T-helper 1 cell (primary cell): ENCODE results near the gene TSPAN32.
A peak's percentile ranks its signal among the peaks of the same experiment; 100 is the strongest.

Experiments
- DNase-seq, 5 donors: peaks; one replicate each; pipeline ENCODE4 v3.0.0-alpha.2; 2012 to 2020
- total RNA-seq, 4 donors: gene quantifications; one replicate each; lab custom pipeline; 2026; lab: John Stamatoyannopoulos, UW

Gene TSPAN32
- total RNA-seq = 25.6 to 76.2 (median 54.2) reads per million in 4 donors

GRCh38 chr11:2301631-2302305 is at the start of gene TSPAN32, which contains the start of gene C11orf21:
TSS of gene TSPAN32 (plus strand) at chr11:2302013. CDS start at chr11:2302150, 137 bp downstream.
TSS of gene C11orf21 (minus strand) at chr11:2301918. CDS start at chr11:2301808, 110 bp downstream.
- peak; percentile 42 to 86 (median 44) for DNase-seq

- no peak for DNase-seq
These were observed 49.8 kb upstream of the TSPAN32 start for GRCh38 chr11:2252018-2252417.

GRCh38 chr11:2256293-2256913 is 45.4 kb upstream of the TSPAN32 start:
- no peak for DNase-seq

GRCh38 chr11:2256951-2257700 is 44.7 kb upstream of the TSPAN32 start:
- no peak for DNase-seq

GRCh38 chr11:2258501-2259465 is 43.0 kb upstream of the TSPAN32 start:
- DNase-seq = no peak

- DNase-seq = no peak
These were observed 42.4 kb upstream of the TSPAN32 start for GRCh38 chr11:2259466-2259830.

DNA sequence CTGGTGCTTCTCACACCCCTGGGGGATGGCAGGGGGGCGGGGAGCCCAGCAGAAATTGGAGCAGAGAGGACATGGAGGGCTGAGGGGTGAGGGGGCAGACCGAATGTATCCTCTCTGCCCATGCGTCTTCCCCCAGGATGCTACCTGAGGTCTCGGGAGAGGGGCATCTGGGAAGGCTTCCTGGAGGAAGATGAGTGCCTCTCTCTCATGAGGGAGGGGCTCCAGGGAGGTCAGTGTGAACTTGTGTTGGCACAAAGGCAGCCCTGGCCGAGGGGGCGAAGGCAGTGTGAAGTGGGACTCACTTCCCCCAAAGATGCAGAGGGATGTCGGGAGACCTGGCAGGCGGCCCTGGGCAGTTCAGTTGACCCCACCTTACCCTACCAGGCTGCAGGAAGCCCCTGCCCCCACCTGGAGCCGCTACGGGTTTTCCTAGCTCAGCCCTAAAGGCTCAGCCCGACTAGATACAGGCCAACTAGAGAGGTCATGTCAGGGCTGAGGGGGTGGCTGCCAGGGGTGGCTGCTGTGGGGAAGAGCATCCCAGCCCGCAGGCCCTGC is 41.8 kb upstream of the TSPAN32 start:
- DNase-seq = no peak

- no peak for DNase-seq
These were observed 41.1 kb upstream of the TSPAN32 start for GRCh38 chr11:2260491-2261364.

DNA sequence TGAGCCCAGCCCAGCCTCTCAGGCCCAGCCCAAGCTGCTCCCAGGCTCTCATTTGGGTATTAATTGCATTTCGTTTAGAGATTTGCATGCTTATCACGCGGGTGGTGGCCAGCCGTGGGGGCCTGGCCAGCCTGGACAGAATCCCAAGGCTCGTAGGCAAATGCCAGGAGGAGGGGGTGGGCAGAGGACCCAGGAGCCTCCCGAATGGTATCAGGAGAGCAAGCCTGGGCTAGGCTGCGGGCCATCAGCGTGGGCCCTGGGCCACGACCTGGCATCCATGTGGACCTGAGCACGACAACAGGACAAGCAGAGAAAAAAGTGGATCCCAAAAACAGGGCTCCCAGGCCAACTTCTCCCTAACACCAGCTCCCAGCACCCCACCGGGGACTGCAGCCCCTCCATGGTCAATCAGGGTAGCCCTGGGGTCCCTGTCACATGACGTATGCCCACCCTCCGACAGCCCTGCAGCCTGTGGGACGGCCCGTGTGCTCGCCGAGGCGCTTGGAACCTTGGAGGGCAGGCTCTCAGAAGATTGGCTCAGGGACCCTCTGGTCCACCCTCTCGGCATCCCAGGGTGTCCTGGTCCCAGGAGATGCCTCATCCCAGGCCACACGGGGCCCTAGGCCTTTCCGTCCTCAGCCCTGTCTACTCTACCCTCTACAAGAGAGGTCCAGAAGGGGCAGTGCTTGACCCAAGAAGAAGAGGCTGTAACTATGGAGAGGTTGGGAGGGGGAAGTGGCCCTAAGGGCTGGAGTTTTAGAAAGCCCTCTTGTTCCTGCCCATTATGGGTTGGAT is 40.2 kb upstream of the TSPAN32 start:
- DNase-seq = no peak

DNA sequence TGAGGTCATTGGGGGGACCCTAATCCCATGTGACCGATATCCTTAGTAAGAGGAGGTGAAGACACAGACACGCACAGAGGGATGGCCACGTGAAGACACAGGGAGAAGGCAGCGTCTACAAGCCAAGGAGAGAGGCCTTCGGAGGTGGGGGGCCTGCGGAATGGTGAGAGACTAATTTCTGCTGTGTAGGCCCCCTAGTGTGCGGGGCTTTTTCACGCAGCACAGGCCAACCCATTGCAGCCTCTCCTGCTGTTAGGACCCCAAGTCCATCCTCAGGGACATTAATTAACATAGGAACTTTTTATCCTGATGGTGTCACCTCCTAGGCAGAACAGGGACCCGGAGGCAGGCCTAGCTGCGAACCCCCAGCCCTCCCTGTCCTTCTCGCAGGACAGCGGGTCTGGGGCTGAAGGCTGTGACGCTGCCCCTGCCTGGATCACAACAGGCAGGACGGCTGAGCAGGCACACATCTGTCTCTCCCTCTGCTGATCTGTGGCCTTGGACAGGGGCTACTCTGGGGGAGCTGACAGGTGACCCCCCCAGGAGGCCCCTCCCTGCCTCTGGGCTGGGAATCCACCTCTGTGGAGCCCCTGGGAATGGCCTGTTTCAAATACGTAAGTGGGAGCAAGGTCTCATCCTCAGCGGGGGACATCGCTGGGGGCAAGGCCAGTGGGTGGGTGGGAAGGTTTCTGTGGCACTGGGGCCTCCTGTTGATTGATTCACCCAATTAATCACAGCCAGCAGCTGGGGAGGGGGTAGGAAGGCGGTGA is 39.3 kb upstream of the TSPAN32 start:
- no peak for DNase-seq

- DNase-seq = no peak
These were observed 38.7 kb upstream of the TSPAN32 start for GRCh38 chr11:2263071-2263565.

DNA sequence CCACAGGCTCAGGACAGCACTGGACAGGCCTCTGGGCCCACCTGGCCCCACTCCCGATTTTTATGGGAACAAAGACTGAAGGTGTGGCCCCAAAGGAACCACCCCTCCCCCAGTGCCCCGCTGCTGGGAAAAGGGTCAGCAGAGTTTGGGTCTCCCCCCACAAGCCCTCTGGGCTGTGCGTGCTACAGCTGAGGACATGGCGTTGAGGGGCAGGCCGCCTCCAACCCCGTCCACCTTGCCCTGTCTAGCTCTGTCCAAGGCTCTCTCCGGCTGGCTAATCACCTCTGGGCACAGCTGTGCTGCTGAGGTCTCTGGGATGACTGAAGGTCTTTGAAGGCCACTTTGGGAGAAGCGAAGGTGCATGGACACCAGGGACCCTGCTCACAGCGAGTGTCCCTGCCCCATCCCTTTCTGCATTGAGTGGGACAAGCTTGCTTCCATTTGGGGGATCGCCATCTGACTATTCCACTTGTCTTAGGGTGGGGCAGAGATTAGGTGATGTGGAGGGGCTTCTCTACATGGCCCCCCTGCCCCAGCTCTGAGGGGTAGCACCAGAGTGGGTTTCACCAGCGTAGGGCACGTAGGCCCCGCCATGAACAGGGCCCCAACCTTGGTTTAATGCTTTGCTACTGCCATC is 38.0 kb upstream of the TSPAN32 start:
- DNase-seq = no peak

GRCh38 chr11:2264366-2265053 is 37.3 kb upstream of the TSPAN32 start:
- DNase-seq = no peak

GRCh38 chr11:2265396-2265795 is 36.4 kb upstream of the TSPAN32 start:
- peak in 1 of 5 donors; percentile 61 for DNase-seq

DNA sequence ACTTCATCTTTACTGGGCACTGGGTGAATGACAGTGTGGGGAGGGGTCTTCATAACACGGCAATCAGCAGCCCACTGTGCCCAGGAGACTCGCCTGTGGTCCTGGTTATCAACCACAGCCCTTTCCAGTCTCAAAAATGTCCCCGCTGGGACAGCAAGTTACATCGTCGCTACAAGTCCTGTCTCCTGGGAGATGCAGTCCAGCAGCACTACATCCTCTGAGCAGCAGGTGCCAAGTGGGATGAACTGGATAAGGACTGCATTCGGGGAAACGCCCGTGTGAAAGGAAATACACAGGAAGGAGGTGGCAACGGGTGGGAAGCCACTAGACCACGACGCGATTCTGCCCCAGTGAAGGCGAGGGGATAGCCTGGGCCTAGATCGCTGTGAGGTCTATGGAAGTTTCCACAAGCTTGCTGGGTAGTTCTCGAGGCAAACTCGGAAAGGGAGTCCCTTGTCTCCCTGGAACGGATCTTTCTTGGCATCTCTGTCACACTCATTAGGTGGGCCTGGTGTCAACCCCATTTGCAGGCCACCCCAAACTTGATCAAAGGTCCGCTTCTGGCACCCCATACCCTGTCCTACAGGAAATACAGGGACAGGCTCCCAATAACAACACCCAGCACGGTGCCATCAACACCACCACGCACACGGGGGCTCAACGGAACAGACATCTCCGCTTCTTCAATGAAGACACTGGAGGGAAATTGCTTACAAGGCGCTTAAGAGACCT is 35.8 kb upstream of the TSPAN32 start:
- DNase-seq = no peak

- no peak for DNase-seq
These were observed 35.1 kb upstream of the TSPAN32 start for GRCh38 chr11:2266586-2267305.
